CD14-positive monocyte (primary cell): ENCODE results near the gene CSTPP1. TPM values are rescaled to one million over a fixed set of nuclear protein-coding genes. Genes with fewer than 3 reads are reported as not detected.

Source experiments
- DNase-seq, 3 donors: peaks; one replicate each; pipeline ENCODE4 v3.0.0-alpha.2; 2011 to 2022
- H2AFZ ChIP-seq: 2 replicates; pipeline ENCODE4 v1.6.0; 2012; ENCODE audit warnings: mild to moderate bottlenecking, low read depth, low read length, inconsistent platforms; ENCODE audit not compliant: insufficient read depth, poor library complexity, severe bottlenecking
- H3K27ac ChIP-seq, 2 donors: 1 replicate in 1 of 2; 2 replicates in 1 of 2; pipeline ENCODE4 v1.5.1; 2012 to 2013; ENCODE audit warnings: low read length in 2 of 2, control low read depth in 1 of 2, inconsistent platforms in 1 of 2, low read depth in 1 of 2, mild to moderate bottlenecking in 1 of 2
- H3K27me3 ChIP-seq, 2 donors: one replicate each; pipeline versions ENCODE4 v1.6.0 to v1.6.1; 2011 to 2013; ENCODE audit warnings: low read length in 2 of 2; ENCODE audit not compliant: control insufficient read depth in 2 of 2, insufficient read depth in 2 of 2
- H3K36me3 ChIP-seq, 2 donors: replicated peaks in 1 of 2; 1 replicate in 1 of 2; 2 replicates in 1 of 2; pipeline versions ENCODE4 v1.5.1 to v1.6.1; 2012 to 2013; ENCODE audit warnings: low read length in 2 of 2, control low read depth in 1 of 2, inconsistent platforms in 1 of 2, mild to moderate bottlenecking in 1 of 2; ENCODE audit not compliant: insufficient read depth in 2 of 2, control insufficient read depth in 1 of 2
- H3K4me1 ChIP-seq, 2 donors: 1 replicate in 1 of 2; 2 replicates in 1 of 2; pipeline versions ENCODE4 v1.5.1 to v1.6.1; 2012 to 2013; ENCODE audit warnings: low read length in 2 of 2, control low read depth in 1 of 2, inconsistent platforms in 1 of 2, mild to moderate bottlenecking in 1 of 2, moderate library complexity in 1 of 2; ENCODE audit not compliant: insufficient read depth in 2 of 2, control insufficient read depth in 1 of 2
- H3K4me2 ChIP-seq: replicated peaks from 2 replicates; pipeline ENCODE3; 2012; ENCODE audit warnings: low read length, moderate library complexity, mild to moderate bottlenecking; ENCODE audit not compliant: poor library complexity, severe bottlenecking; ENCODE audit errors: extremely low read depth
- H3K4me3 ChIP-seq, 3 experiments: fragments of 200-600 bp in 1 of 3; sonication (generic) in 1 of 3; replicated peaks in 1 of 3; 1 replicate in 2 of 3; 2 replicates in 1 of 3; pipeline ENCODE4 v1.5.1; 2011 to 2013; ENCODE audit warnings: low read length in 3 of 3, mild to moderate bottlenecking in 3 of 3, control low read depth in 2 of 3, low read depth in 2 of 3, inconsistent platforms in 1 of 3, moderate library complexity in 1 of 3
- H3K79me2 ChIP-seq: 2 replicates; pipeline ENCODE4 v1.6.0; 2012; ENCODE audit warnings: mild to moderate bottlenecking, control low read depth, inconsistent platforms, low read length, moderate library complexity; ENCODE audit not compliant: insufficient read depth
- H3K9ac ChIP-seq: 2 replicates; pipeline ENCODE4 v1.6.0; 2017; ENCODE audit warnings: low read length, mild to moderate bottlenecking; ENCODE audit not compliant: insufficient read depth, poor library complexity, severe bottlenecking
- H3K9me3 ChIP-seq, 2 donors: replicated peaks in 1 of 2; 1 replicate in 1 of 2; 2 replicates in 1 of 2; pipeline versions ENCODE4 v1.5.1 to v1.6.1; 2012 to 2013; ENCODE audit warnings: low read length in 2 of 2, control low read depth in 1 of 2; ENCODE audit not compliant: control insufficient read depth in 1 of 2, insufficient read depth in 1 of 2
- H4K20me1 ChIP-seq: 2 replicates; pipeline ENCODE4 v1.6.0; 2012; ENCODE audit warnings: mild to moderate bottlenecking, low read length, control low read depth, moderate library complexity; ENCODE audit not compliant: insufficient read depth
- H3K27ac Mint-ChIP-seq, 7 donors: one replicate each; pipeline ENCODE4 v1.8.0; 2020; ENCODE audit warnings: mild to moderate bottlenecking in 7 of 7, mixed read lengths in 7 of 7, moderate library complexity in 6 of 7, inconsistent platforms in 2 of 7
- H3K27me3 Mint-ChIP-seq, 3 donors: one replicate each; pipeline ENCODE4 v1.8.0; 2021 to 2022; ENCODE audit warnings: low read depth in 3 of 3, mild to moderate bottlenecking in 3 of 3, mixed read lengths in 3 of 3, moderate library complexity in 3 of 3, inconsistent platforms in 1 of 3
- H3K36me3 Mint-ChIP-seq, 2 donors: one replicate each; pipeline ENCODE4 v1.8.0; 2020; ENCODE audit warnings: mixed read lengths in 2 of 2, inconsistent platforms in 1 of 2, mild to moderate bottlenecking in 1 of 2
- H3K4me1 Mint-ChIP-seq: one replicate; pipeline ENCODE4 v1.8.0; 2020; ENCODE audit warnings: mild to moderate bottlenecking, mixed read lengths
- H3K4me3 Mint-ChIP-seq, 2 donors: one replicate each; pipeline ENCODE4 v1.8.0; 2020; ENCODE audit warnings: mild to moderate bottlenecking in 2 of 2, mixed read lengths in 2 of 2, moderate library complexity in 1 of 2
- H3K9me3 Mint-ChIP-seq, 7 donors: one replicate each; pipeline ENCODE4 v1.8.0; 2020 to 2022; ENCODE audit warnings: mixed read lengths in 7 of 7, mild to moderate bottlenecking in 6 of 7, moderate library complexity in 6 of 7, inconsistent platforms in 2 of 7
- WGBS: methylation state at CpG from one replicate; pipeline ENCODE4 v1.1.5; 2013; ENCODE audit warnings: missing lambda C conversion rate; ENCODE audit not compliant: insufficient coverage; 5-methylcytosine and 5-hydroxymethylcytosine counted together
- intact Hi-C, 2 donors: fragments of 100-400 bp; cut with micrococcal nuclease; formaldehyde crosslinking; loops; one replicate each; pipeline versions ENCODE4 v1.15.0 to v1.15.1; 2023
- polyA plus RNA-seq, 3 donors: library from polyadenylated mRNA; depleted of rRNA in 1 of 3; unstranded in 2 of 3; stranded (reverse) in 1 of 3; fragments of 300-500 nt in 2 of 3; fragments of >200 nt in 1 of 3; fragmentation: Illumina TruSeq in 2 of 3; gene quantifications; 1 replicate in 2 of 3; 2 replicates in 1 of 3; pipeline ENCODE4 v1.2.3, GENCODE V29; 2012 to 2021
- TF ChIP-seq, protein P1 (sequence below): fragments of 200-600 bp; IDR thresholded peaks from one replicate; pipeline ENCODE4 v1.8.0; 2022; ENCODE audit warnings: antibody characterized with exemption, mild to moderate bottlenecking

CSTPP1 gene
- polyA plus RNA-seq, 3 donors, result 4.5 to 6.5 (median 5.9) TPM

DNA sequence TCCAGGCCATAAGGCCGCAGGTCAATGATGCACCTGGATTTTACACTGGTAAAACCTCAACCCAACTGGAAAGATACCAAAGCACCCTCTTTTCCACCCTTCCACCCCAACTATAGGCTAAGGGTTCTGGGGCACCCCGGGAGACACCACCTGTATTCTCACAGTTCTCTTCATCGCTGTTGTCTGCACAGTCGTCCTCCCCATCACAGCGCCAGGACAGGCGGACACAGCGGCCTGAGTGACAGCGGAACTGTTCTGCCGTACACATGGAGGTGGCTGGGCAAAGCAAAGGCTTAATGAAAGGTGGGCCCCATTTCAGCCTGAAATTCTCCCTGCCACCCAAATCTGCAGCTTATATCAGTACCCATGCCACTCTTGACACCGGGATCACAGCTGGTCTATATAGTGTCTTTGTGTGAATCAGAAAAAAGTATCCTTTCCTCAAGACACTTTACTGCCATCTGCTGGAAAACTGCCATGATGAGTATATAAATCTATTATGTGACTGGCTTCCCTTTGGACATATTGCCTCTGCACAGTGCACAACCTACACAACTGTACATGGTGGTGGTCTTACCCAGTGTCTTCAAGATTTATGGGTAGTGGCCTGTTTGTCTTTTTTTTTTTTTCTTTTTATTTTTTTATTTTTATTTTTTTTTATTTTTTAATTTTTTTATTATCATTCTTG lies 39.7 kb upstream of the CSTPP1 start:
- Histone ChIP-seq H3K27me3 (no peaks in the 10 kb centered on the region), H3K9me3 (no peaks in the 10 kb centered on the region), H4K20me1 (no peaks in the 10 kb centered on the region), H3K4me2 (no peak overlapping the region), H2AFZ (no peak overlapping the region), H3K79me2 (no peaks in the 10 kb centered on the region), H3K9ac (no peak overlapping the region), H3K4me1 (no peaks in the 10 kb centered on the region), H3K4me3 (no peak overlapping the region), H3K27ac (no peak overlapping the region), H3K36me3 (no peaks in the 10 kb centered on the region)
- intact Hi-C loops, result no loop called here
- DNase-seq, result peak in 2 of 3 donors; percentile 12 to 26
- Mint-ChIP-seq H3K4me3 (no peak overlapping the region), H3K36me3 (no peaks in the 10 kb centered on the region), H3K9me3 (no peaks in the 10 kb centered on the region), H3K27me3 (peaks cover 0 to 4% (median 2%) of the 10 kb centered on the region in 3 donors), H3K4me1 (peaks cover 3% of the 10 kb centered on the region), H3K27ac (no peak overlapping the region)
- WGBS, result 98% methylated on average over 8 of the region's 10 CpGs
- TF ChIP-seq, protein P1, sequence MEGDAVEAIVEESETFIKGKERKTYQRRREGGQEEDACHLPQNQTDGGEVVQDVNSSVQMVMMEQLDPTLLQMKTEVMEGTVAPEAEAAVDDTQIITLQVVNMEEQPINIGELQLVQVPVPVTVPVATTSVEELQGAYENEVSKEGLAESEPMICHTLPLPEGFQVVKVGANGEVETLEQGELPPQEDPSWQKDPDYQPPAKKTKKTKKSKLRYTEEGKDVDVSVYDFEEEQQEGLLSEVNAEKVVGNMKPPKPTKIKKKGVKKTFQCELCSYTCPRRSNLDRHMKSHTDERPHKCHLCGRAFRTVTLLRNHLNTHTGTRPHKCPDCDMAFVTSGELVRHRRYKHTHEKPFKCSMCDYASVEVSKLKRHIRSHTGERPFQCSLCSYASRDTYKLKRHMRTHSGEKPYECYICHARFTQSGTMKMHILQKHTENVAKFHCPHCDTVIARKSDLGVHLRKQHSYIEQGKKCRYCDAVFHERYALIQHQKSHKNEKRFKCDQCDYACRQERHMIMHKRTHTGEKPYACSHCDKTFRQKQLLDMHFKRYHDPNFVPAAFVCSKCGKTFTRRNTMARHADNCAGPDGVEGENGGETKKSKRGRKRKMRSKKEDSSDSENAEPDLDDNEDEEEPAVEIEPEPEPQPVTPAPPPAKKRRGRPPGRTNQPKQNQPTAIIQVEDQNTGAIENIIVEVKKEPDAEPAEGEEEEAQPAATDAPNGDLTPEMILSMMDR, result peak; percentile 13

DNA sequence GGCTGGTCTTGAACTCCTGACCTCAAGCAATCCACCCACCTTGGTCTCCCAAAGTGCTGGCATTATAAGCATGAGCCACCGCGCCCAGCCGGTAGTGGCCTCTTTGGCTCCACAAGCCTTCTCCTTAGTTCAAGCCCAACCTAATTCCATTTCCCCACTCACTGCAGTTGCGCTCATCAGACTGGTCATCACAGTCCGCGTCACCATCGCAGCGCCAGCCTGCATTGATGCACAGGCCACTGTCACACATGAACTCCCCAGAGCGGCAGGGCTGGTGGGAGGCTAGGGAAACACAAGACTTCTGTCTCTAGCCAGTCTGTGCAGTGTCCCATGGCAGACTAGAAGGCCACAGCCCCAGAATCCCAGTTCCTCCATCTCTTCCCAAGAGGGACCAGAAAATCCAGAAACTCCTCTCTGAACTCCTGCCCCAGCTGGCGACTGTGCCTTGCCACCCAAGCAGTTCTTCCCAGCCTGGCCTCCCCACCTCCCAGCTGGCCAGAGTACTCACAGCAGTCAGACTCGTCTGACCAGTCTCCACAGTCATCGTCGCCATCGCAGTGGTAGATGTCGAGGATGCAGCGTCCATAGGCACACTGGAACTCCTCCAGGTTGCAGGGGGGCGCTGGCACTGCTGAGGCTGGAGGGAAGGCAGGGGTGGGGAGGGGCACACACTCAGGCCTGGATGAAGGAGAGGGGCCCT lies 38.0 kb upstream of the CSTPP1 start:
- H3K27ac ChIP-seq, result no peak overlapping the region
- H3K4me1 ChIP-seq, result no peaks in the 10 kb centered on the region
- no peaks in the 10 kb centered on the region for H3K9me3 ChIP-seq
- 97% methylated on average over 15 of the region's 17 CpGs for WGBS
- Mint-ChIP-seq H3K36me3 (no peaks in the 10 kb centered on the region), H3K9me3 (no peaks in the 10 kb centered on the region), H3K4me1 (peaks cover 3% of the 10 kb centered on the region), H3K4me3 (no peak overlapping the region), H3K27me3 (peaks cover 0 to 4% (median 2%) of the 10 kb centered on the region in 3 donors), H3K27ac (no peak overlapping the region)
- intact Hi-C loops, result no loop called here
- DNase-seq, result no peak
- no peaks in the 10 kb centered on the region for H3K27me3 ChIP-seq
- TF ChIP-seq, protein P1, result no peak
- H3K79me2 ChIP-seq, result no peaks in the 10 kb centered on the region
- no peak overlapping the region for H3K9ac ChIP-seq
- no peak overlapping the region for H3K4me2 ChIP-seq
- no peaks in the 10 kb centered on the region for H4K20me1 ChIP-seq
- no peak overlapping the region for H3K4me3 ChIP-seq
- H3K36me3 ChIP-seq, result no peaks in the 10 kb centered on the region
- H2AFZ ChIP-seq, result no peak overlapping the region
